ENCODE results near the gene TPD52L2. TPM values are rescaled to one million over a fixed set of nuclear protein-coding genes. Genes with fewer than 3 reads are reported as not detected.
"Not testable (repeated sequence)": the region's sequence is repeated elsewhere in the genome, so short reads cannot be mapped to it uniquely, and the experiment has no call there.

The TPD52L2 gene
- total and polyA plus RNA-seq, 2 donors (not counting 1 experiment from before 2014, with no cell fraction given), result 39.9 to 41.3 TPM

DNA sequence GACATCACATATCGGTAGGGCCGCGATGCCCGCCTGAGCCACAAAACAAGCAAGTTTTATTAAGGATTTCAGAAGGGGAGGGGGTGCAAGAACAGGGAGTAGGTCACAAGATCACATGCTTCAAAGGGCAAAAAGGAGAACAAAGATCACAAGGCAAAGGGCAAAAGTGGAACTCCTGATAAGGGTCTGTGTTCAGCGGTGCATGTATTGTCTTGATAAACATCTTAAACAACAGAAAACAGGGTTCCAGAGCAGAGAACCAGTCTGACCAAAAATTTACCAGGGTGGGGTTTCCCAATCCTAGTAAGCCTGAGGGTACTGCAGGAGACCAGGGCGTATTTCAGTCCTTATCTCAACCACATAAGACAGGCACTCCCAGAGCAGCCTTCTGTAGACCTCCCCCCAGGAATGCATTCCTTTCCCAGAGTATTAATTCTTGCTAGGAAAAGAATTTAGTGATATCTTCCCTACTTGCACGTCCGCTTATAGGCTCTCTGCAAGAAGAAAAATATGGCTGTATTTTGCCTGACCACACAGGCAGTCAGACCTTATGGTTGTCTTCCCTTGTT, 51.4 kb downstream of the TPD52L2 start:
- POLR2A ChIA-PET; H3K27me3 ChIP-seq (replicated peaks in 1 of 4; ENCODE audit: control extremely low read depth in 1 of 4, control insufficient read depth in 3 of 4, insufficient read depth in 4 of 4, low read length in 3 of 4); H3K27ac ChIP-seq (ENCODE audit: low read length in 2 of 2); ATAC-seq (ENCODE audit: low read depth); H3K27me3 Mint-ChIP-seq; DNase-seq; H3K4me3 Mint-ChIP-seq; H3K4me3 ChIP-seq (ENCODE audit: control extremely low read depth in 1 of 5, extremely low read depth in 1 of 5, insufficient read depth in 1 of 5, low read depth in 2 of 5, low read length in 4 of 5); H3K9me3 Mint-ChIP-seq (ENCODE audit: insufficient read depth); H3K27ac Mint-ChIP-seq; H3K4me2 ChIP-seq (replicated peaks; ENCODE audit: low read depth, low read length, poor library complexity, severe bottlenecking); H2AFZ ChIP-seq (ENCODE audit: insufficient read depth, low read depth, low read length, poor library complexity, severe bottlenecking); intact Hi-C loops (cut with micrococcal nuclease); H3K9ac ChIP-seq (ENCODE audit: low read length): not testable (repeated sequence)
- peaks cover 2 to 33% (median 8%) of the 10 kb centered on the region in 3 donors for H3K9me3 ChIP-seq (ENCODE audit: control extremely low read depth in 1 of 3, control insufficient read depth in 2 of 3, insufficient read depth in 1 of 3, low read length in 2 of 3)
- H3K4me1 ChIP-seq (ENCODE audit: control insufficient read depth in 2 of 2, insufficient read depth in 2 of 2, low read length in 2 of 2), result peaks cover 12 to 33% of the 10 kb centered on the region in 2 donors
- H3K79me2 ChIP-seq (ENCODE audit: control insufficient read depth, insufficient read depth, low read length), result peaks cover 91% of the 10 kb centered on the region
- CTCF ChIA-PET, result interaction anchor here (0.8 kb wide), 1 partner anchor 57 kb away, joined by 3 read pairs; no protein-coding TSS in a partner anchor
- H4K20me1 ChIP-seq (ENCODE audit: control insufficient read depth, insufficient read depth, low read length, poor library complexity, severe bottlenecking), result peaks cover 80% of the 10 kb centered on the region
- WGBS (ENCODE audit: insufficient coverage), result 99% methylated on average over 6 of the region's 8 CpGs
- peaks cover 33% of the 10 kb centered on the region for H3K4me1 Mint-ChIP-seq
- peaks cover 1 to 16% of the 10 kb centered on the region in 2 experiments for H3K36me3 ChIP-seq (replicated peaks in 1 of 2; ENCODE audit: control extremely low read depth in 1 of 2, control insufficient read depth in 1 of 2, extremely low read depth in 1 of 2, insufficient read depth in 2 of 2, low read length in 1 of 2)

DNA sequence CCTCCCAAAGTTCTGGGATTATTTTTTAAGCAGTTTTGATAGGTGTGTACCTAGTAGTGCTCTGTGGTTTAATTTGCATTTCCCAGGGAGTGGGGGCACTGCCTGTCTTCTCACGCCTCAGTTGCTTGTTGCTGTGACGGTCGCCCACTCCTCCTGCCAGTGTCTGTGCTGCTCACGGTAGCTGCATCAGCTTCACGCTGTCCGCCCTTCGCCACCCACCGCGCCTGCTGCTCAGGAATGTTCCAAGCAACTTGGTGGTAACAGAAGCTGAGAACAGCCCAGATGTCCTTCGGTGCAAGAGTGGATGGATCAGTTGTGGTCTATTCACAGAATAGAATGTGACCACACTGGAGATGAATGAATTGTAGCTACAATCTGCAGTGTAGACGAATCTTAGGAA, 52.7 kb downstream of the TPD52L2 start:
- H3K4me1 ChIP-seq (ENCODE audit: control insufficient read depth in 2 of 2, insufficient read depth in 2 of 2, low read length in 2 of 2), result peaks cover 11 to 32% of the 10 kb centered on the region in 2 donors
- H3K36me3 ChIP-seq (replicated peaks in 1 of 2; ENCODE audit: control extremely low read depth in 1 of 2, control insufficient read depth in 1 of 2, extremely low read depth in 1 of 2, insufficient read depth in 2 of 2, low read length in 1 of 2), result peaks cover 1 to 19% of the 10 kb centered on the region in 2 experiments
- peak overlapping the region; percentile 50 for H3K4me2 ChIP-seq (replicated peaks; ENCODE audit: low read depth, low read length, poor library complexity, severe bottlenecking)
- Mint-ChIP-seq H3K4me3 (peak overlapping the region; percentile 55), H3K27me3 (no peaks in the 10 kb centered on the region), H3K27ac (peak overlapping the region; percentile 64), H3K4me1 (peaks cover 31% of the 10 kb centered on the region), H3K9me3 (ENCODE audit: insufficient read depth) (peaks cover 2% of the 10 kb centered on the region)
- ChIA-PET POLR2A (interaction anchor here (0.5 kb wide), 1 partner anchor 54 kb away, joined by 9 read pairs; no protein-coding TSS in a partner anchor), CTCF (no interaction called here)
- H2AFZ ChIP-seq (ENCODE audit: insufficient read depth, low read depth, low read length, poor library complexity, severe bottlenecking), result no peak overlapping the region
- H4K20me1 ChIP-seq (ENCODE audit: control insufficient read depth, insufficient read depth, low read length, poor library complexity, severe bottlenecking), result peaks cover 80% of the 10 kb centered on the region
- TF ChIP-seq, protein P1, sequence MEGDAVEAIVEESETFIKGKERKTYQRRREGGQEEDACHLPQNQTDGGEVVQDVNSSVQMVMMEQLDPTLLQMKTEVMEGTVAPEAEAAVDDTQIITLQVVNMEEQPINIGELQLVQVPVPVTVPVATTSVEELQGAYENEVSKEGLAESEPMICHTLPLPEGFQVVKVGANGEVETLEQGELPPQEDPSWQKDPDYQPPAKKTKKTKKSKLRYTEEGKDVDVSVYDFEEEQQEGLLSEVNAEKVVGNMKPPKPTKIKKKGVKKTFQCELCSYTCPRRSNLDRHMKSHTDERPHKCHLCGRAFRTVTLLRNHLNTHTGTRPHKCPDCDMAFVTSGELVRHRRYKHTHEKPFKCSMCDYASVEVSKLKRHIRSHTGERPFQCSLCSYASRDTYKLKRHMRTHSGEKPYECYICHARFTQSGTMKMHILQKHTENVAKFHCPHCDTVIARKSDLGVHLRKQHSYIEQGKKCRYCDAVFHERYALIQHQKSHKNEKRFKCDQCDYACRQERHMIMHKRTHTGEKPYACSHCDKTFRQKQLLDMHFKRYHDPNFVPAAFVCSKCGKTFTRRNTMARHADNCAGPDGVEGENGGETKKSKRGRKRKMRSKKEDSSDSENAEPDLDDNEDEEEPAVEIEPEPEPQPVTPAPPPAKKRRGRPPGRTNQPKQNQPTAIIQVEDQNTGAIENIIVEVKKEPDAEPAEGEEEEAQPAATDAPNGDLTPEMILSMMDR (IDR thresholded peaks at IDR 0.05), result no peak
- no peak for TF ChIP-seq EZH2 (IDR thresholded peaks at IDR 0.05; ENCODE audit: borderline replicate concordance, insufficient read depth, low read depth, low read length, poor library complexity, severe bottlenecking)
- H3K4me3 ChIP-seq (ENCODE audit: control extremely low read depth in 1 of 5, extremely low read depth in 1 of 5, insufficient read depth in 1 of 5, low read depth in 2 of 5, low read length in 4 of 5), result no peak overlapping the region
- ATAC-seq (ENCODE audit: low read depth), result peak; percentile 36
- no peak for DNase-seq
- peaks cover 2 to 33% (median 8%) of the 10 kb centered on the region in 3 donors for H3K9me3 ChIP-seq (ENCODE audit: control extremely low read depth in 1 of 3, control insufficient read depth in 2 of 3, insufficient read depth in 1 of 3, low read length in 2 of 3)
- no peaks in the 10 kb centered on the region for H3K27me3 ChIP-seq (replicated peaks in 1 of 4; ENCODE audit: control extremely low read depth in 1 of 4, control insufficient read depth in 3 of 4, insufficient read depth in 4 of 4, low read length in 3 of 4)
- H3K79me2 ChIP-seq (ENCODE audit: control insufficient read depth, insufficient read depth, low read length), result peaks cover 91% of the 10 kb centered on the region
- peak overlapping the region in 1 of 2 donors; percentile 38 for H3K27ac ChIP-seq (ENCODE audit: low read length in 2 of 2)
- WGBS (ENCODE audit: insufficient coverage), result 45% methylated on average over 11 of the region's 11 CpGs
- peak overlapping the region; percentile 0 for H3K9ac ChIP-seq (ENCODE audit: low read length)
- intact Hi-C loops (cut with micrococcal nuclease), result no loop called here
